Amniotic stem cell (primary cell): ENCODE results near the gene PHRF1.

ENCODE experiments used
- DNase-seq: peaks from one replicate; lab custom pipeline; 2025; lab: John Stamatoyannopoulos, UW

PHRF1 gene

GRCh38 chr11:615504-616319 lies 39.4 kb downstream of the PHRF1 start, which contains the start of gene IRF7:
IRF7 (minus strand) TSS chr11:615950; CDS start chr11:615364, 586 bp downstream.
- peak; percentile 80 for DNase-seq

GRCh38 chr11:616320-617198 lies 40.3 kb downstream of the PHRF1 start:
- no peak for DNase-seq

- DNase-seq = no peak
Observed at GRCh38 chr11:617199-617911, 41.1 kb downstream of the PHRF1 start.

DNA sequence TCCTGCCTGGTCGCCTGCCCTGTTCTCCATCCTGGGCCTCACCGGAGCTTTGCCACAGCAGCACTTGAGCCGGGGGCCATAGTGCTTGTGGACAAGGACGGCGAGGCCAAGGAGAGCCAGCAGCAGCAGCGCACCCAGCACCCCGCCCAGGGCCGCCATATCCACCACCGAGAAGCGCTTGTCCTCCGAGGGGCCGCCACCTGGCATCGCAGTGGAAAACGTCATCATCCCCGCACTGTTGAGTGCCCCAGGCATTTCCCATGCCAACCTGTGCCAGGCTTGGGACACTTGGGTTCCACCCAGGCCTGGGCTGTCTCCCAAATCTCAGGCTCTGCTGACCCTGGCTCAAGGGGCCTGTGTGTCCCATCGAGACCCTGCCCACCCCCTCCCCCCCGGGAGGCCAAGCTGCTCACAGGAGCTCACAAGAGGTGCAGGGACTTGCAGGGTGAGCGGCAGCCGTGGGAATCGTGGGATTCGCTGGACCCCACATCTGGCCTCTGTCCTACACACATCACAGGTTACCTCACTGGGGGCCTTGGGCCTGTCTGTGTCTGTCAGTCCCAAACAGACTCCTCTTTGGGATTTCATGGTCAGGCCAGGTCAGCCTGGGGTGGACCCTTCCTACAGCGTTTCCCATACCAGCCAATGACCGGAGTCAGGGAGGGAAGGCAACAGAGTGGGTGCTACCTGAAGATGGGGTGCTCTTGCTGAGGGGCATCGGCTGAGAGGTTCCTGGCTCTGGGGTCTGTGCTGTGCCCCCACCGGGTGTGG lies 41.8 kb downstream of the PHRF1 start:
- DNase-seq = no peak

DNA sequence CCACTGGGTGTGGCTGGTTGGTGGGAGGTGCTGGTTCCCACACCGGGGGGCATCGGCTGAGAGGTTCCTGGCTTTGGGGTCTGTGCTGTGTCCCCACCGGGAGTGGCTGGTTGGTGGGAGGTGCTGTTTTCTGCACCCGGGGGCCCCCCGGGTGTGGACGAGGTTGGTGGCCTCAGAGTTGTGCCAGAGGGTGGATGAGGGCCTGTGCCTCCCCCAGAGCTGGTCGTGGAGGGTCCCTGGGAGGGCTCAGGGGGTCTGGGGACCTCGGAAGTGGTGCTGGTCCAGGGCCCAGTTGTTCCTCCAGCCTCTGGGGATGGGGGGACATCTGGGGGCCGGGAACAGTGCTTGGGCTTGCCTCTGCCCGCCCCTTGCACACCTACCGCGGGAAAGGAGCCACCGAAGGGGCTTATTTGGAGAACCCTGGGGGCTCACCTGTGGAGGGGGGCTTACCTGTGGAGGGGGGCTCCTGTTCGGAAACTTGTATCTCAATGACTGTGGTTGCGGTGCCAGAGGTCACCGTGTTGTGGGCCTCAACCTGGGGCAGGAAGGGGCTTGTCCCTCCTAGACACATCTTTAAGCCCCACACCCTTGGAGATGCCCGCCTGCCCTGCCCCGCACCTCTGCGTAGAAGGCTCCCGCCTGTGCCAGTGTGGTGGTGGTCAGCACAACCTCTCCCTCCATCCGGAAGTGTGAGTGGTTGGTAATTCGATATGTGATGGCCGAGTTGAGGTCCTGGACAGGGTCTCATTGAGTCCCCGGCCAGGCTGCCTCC lies 42.8 kb downstream of the PHRF1 start:
- DNase-seq = no peak

DNA sequence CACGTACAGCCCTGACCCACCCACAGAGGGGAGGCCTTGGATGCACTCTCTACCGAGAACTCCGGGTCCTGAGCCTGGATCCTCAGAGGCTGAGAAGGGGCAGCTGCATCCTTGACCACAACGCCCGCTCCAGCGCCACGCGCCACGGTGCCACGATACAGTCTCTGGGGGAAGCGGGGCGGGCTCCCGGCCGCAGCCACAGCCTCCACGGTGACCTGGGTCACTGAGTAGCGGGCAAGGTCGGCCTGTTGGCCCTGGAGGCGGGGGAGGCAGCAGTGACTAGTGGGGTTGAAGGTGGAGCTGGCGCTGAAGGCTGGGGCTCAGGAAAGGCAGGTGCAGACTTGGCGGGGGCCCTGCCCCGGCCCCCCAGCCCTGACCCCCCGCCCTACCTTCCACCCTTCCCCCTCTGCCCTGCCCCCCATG lies 43.4 kb downstream of the PHRF1 start:
- no peak for DNase-seq

DNA sequence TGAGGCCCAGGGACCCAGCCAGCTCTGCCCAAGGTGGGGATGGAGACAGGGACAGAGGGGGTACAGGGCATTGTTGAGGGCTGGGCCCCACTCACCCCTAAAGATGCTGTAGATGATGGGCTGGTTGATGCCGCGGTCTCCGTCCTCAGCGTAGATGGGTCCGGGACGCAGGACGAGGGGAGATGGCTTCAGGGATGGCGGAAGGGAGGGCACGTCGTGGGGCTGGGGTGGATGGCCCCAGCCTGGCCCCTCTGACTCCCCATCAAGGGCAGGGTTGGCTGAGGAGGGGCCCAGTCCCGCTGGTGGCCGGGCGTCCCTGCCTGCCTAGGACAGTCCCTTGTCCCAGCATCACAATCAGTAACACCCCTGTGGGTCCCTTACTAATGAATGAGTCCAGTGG lies 43.9 kb downstream of the PHRF1 start:
- DNase-seq = no peak

DNA sequence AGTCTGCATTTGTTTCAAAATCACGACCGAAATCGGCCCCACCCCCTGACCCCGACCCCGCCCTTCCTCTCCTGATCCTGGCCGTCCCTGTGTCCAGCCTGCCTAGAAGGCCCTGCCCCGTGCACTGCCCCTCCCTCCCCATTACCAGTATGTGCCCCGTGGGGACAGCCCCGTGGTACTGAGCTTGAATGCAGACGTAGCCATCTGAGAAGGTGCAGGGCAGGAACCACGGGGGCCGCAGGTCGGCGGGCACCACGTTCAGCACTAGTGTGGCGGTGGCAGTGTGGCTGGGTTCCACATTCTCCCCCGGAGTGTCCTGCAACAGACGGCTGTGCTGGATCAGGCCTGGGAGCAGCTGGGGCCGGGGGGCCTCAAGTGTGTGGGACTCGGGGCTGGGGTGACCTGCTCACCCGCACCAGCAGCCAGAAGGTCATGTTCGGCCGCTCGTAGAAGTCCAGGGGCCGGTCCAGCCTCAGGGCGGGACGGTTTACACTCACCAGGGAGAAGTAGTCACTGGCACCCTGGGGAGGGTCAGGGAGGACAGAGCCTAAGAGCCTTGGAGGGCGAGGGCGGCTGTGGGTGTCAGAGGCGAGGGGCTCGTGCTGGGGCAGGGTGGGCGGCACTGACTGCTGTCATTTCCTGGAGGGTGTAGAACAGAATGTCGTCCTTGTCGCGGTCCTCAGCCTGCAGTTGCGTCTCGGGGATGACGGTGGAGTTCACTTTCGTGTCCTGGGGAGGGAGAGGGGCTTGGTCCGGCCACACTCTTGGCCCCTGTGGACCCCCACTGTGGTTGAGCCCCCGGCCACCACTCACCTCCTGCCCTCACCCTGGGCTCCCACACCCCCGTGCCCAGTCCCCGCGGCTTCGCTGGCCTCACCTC lies 44.9 kb downstream of the PHRF1 start:
- DNase-seq = no peak

DNA sequence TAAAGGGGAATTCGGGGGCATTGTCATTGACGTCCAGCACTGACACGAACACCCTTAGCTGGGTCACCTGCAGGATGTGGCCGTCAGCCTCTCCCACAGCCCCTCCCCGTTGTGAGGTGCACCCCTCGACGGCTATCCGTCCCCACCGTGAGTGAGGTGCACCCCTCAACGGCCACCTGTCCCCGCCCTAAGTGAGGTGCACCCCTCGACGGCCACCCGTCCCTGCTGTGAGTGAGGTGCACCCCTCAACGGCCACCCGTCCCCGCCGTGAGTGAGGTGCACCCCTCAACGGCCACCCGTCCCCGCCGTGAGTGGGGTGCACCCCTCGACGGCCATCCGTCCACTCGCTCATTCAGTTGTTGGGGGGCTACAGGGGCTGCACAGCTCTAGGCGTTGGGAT lies 45.6 kb downstream of the PHRF1 start:
- no peak for DNase-seq

GRCh38 chr11:623349-623869 lies 47.1 kb downstream of the PHRF1 start:
- no peak for DNase-seq

DNA sequence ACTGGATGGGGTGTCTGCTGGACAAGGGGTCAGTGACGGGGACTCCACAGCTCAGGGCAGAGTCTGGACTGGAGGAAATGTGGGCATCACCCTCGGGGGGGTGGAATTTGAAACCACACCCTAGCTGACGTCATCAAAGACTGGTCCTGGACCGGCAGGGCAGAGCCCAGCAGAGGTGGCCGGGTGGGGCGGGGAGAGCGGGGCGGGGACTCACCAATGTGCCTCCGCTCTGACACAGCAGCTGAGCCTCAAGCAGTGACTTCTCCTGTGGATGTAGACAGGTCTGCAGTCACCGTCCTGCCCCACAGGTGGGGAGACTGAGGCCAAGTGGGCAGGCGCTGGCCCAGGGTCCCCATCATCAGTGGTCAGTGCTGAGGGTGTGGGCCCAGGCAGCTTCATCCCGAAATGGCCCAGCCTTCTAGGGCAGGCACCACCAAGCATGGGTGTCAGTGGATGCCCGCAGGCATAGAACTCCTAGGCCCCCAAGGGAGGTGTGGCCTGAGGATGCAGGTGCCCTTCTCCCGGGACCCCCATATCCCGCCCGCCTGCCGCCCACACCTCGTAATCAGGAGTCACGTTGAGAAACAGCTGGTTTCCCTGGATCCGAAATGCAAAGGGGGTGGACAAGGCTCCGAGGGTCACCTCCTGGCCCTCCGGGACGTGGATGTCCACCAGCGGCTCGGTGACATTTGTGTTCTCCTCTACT lies 47.9 kb downstream of the PHRF1 start:
- DNase-seq = no peak

DNA sequence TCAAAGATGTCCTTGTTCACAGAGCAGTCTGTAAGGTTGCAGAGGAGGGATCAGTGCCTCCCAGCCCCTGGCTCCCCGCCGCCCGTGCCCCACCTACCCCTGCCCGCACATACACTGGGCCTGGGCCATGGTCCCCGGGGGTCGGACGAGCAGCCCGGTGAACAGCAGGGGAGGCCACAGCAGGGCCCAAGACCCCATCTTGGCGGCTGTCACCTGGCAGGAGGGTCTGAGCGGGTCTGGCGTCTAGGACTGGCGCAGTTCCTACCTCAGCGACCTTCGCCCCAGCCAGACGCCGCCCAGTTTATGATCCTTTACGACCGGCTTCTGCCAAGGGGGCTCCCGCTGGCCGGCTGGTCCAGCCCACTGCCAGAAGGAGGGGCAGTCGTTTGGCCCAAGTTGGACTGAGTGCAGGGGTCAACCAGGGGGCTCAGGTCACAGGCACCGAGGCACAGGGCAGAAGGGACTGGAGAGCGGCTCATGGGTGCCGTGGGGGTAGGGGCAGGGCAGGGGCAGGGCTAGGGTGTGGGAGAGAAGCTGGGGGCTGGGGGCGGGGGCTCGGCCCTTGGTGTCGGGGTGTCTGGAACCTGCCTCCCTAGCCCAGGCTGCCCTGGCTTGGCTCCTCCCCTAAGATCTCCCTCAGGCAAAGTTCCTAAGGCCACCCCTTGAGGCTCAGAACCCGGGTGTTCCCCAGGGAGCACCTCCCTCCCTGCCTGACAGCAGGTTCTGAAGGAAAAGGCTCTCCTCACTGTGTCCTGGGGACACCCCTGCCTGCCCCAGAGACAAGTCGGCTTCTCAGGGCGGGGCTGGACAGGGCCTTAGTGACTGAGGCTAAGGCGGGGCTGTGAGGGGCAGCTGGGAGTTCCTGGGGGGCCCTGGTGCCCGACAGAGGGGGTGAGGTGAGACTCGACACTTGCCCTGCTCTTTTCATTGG lies 48.7 kb downstream of the PHRF1 start, which contains the start of gene CDHR5:
TSS of gene CDHR5 (minus strand) at position 251 of the 931 bp plus-strand sequence. CDS start at position 198, 53 bp downstream.
- no peak for DNase-seq

DNA sequence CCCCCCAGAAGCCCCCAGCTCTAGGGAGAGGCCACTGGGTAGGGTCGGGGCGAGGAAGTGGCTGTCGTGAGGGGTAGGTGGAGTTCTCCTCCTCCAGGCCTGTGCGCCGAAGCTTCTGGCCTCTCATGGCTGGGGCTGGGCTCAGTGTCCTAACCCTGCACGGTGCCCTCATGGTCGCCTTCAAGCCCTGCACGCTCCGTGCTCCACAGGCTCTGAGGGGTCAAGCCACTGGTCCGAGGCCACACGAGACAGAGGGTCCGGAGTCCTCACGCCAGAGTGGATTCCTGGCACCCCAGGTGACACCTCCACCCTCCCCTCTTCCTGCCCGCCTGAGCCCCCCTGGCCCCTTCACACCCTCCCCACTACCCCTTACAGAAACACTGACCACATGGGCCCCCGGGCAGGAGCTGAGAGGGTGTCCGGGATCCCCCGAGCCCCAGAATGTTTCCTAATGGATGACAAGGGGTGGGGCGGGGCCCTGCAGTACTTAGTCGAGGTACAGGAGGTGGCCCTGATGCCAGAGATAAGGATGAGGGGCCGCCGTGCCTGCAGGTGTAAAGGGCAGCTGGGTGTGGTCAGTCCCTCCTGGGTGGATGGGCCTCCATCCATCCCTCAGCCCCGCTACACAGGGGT lies 49.5 kb downstream of the PHRF1 start:
- no peak for DNase-seq

DNA sequence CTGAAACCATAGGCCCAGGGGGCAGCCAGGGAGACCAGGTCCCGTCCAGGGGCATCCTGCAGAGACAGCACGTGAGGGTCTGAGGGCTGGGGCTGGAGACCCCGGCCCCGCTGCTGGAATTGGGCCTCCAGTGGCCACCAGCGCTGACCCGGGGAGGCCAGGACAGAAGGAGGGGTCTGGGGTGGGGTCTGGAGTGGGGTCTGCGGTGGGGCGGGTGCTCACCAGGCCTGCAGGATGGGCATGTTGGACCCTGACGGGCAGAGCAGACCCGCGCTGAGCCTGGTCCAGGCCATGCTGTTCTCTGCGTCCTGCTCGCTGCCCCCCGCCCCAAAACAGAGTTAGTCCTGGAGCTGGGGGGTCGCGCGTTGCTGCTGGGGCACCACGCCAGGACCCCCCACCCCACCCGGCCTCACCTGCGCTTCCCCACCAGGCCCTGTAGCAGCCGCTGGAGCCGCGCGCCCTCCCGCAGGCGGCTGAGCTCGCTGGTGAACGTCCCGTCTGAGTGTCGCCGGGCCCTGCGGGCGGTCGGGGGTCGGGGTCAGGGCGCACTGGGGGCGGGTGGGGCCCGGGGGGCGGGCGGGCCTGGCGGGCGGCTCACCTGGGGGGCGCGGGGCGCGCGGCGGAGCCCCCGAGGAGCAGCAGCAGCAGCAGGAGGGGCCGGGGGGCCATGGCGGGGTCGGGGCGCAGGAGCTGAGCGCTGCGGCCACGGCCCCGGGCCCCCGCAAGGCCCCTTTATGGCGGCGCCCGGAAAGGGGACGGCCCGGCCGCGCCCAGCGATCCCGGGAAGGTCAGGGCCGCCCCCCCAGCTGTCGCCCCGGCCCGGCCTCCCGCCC lies 50.4 kb downstream of the PHRF1 start, which contains the start of gene SCT:
TSS of gene SCT (minus strand) at position 707 of the 833 bp plus-strand sequence. CDS start at position 669, 38 bp downstream.
- DNase-seq = no peak

DNA sequence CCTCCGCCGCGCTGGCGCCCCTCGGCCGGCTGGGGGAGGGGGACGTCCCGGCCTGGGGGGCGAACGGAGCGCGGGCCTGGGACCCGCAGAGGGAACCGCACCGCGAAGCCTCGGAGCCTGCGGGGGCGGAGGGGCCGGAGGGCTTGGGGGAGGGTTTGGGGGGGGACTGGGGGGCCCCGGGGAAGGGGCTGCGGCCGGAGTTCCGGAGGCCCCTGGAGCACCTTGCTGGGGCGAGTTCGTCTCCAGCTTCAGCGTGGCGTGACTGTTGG lies 51.0 kb downstream of the PHRF1 start:
- DNase-seq = no peak

DNA sequence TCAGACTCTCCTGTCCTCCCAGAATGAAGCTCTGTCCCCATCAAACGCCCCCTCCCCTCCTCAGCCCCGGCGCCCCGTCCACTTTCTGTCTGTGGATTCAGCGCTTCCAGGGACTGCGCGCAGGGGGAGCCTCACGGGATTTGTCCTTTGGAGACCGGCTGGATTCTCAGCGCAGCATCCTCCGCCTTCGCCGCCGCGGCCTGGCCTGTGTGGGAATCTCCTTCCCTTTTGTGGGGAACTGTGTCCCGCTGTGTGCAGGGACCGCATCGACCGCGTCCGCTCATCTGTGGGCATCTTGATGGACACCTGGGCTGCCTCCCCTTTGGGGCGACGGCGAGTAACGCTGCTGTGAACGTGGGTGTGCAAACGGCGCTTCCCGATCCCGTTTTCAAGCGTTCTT lies 51.8 kb downstream of the PHRF1 start:
- no peak for DNase-seq
